ENCODE results near the gene EXOC2.

EXOC2 gene

GRCh38 chr6:473768-474452 is 219.0 kb downstream of the EXOC2 start:
- H3K4me3 ChIP-seq (ENCODE audit: low read depth, low read length), result no peak overlapping the region
- TF ChIP-seq, protein P1, sequence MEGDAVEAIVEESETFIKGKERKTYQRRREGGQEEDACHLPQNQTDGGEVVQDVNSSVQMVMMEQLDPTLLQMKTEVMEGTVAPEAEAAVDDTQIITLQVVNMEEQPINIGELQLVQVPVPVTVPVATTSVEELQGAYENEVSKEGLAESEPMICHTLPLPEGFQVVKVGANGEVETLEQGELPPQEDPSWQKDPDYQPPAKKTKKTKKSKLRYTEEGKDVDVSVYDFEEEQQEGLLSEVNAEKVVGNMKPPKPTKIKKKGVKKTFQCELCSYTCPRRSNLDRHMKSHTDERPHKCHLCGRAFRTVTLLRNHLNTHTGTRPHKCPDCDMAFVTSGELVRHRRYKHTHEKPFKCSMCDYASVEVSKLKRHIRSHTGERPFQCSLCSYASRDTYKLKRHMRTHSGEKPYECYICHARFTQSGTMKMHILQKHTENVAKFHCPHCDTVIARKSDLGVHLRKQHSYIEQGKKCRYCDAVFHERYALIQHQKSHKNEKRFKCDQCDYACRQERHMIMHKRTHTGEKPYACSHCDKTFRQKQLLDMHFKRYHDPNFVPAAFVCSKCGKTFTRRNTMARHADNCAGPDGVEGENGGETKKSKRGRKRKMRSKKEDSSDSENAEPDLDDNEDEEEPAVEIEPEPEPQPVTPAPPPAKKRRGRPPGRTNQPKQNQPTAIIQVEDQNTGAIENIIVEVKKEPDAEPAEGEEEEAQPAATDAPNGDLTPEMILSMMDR (IDR thresholded peaks at IDR 0.05; ENCODE audit: low read depth, low read length, missing control alignments), result no peak
- in situ Hi-C loops (cut with HindIII; ENCODE audit: low sequenced_read_pairs), result no loop called here
- no peak for DNase-seq (ENCODE audit: low read depth)

DNA sequence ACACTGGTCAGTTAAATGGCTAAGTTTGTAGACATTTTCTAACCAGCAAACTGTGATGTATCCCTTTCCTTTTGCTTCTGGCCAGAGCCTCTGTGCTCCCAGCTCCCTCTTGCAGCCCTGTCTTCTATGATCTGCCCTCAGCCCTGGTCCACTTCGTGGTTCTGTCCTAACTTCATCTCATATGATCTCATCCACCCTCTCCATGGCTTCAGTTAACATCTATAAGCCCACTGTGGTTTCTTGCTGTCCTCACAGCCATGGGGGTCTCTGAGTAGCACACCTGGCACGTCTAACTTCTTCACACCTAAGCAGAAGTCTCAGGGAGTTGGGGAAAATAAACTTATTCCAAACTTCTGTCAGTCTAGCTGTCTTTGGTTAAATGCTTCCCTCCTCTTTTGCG is 219.6 kb downstream of the EXOC2 start:
- DNase-seq (ENCODE audit: low read depth), result no peak
- TF ChIP-seq, protein P1 (IDR thresholded peaks at IDR 0.05; ENCODE audit: low read depth, low read length, missing control alignments), result no peak
- in situ Hi-C loops (cut with HindIII; ENCODE audit: low sequenced_read_pairs), result no loop called here
- H3K4me3 ChIP-seq (ENCODE audit: low read depth, low read length), result no peak overlapping the region

DNA sequence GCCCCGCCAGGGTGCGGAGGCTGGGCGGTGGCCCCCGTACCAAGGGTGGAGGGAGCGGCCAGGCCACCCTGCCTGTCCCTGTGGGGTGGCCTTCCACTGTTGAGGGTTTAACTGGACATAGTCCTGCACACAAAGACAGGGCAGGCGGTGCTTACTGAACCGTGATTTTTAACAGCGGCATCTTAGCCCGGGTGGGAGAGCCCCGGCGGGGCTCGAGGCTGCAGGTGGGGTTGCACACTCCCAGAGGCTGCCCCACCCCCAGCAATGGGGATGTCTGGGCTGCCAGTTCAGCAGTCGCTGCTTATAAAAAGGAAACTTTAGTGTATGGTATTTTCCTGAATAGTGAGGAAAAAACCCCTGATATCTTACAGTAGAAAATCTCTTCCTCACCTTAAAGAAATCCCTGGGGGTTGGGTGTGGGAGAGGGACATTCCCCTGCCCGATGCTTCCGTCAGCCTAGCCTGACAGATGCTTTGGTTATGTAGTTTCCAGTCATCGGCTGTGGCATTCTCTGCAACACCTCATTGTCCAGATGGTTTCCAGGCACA is 222.0 kb downstream of the EXOC2 start:
- no peak overlapping the region for H3K4me3 ChIP-seq (ENCODE audit: low read depth, low read length)
- in situ Hi-C loops (cut with HindIII; ENCODE audit: low sequenced_read_pairs), result no loop called here
- TF ChIP-seq, protein P1 (IDR thresholded peaks at IDR 0.05; ENCODE audit: low read depth, low read length, missing control alignments), result no peak
- DNase-seq (ENCODE audit: low read depth), result no peak

DNA sequence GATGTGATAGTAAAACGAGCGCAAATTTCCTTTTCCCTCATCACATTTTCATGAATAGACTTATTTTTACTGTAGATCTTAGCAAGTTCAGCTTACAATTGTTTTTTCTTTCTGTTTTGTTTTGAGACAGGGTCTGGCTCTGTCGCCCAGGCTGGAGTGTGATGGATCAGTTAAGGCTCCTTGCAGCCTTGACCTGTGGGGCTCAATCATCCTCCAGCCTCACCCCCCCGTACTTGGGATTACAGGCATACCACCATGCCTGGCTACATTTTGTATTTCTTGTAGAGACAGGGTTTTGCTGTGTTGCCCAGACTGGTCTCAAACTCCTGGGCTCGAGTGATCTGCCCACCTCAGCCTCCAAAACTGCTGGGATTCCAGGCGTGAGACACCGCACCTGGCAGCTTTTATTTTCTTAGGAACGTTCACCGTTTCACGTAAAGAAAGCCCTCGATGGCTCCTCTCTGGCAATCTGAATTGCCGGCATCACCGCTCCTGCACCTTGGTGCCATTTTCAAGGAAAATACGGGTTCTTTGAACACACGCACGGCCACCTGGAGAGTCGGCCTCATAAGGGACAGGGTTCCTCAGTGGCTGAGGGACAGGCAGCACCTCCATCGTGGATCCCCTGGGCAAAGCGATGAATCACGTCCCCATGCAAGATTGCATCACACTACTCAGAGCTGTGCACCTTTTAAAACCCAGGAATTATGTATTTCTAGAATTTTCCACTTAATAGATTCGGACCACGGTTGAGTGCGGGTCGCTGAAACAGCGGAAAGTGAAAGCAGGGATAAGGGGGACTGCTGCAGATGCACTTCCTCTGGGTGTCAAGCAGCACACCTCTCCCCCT is 222.7 kb downstream of the EXOC2 start:
- no peak for DNase-seq (ENCODE audit: low read depth)
- H3K4me3 ChIP-seq (ENCODE audit: low read depth, low read length), result no peak overlapping the region
- in situ Hi-C loops (cut with HindIII; ENCODE audit: low sequenced_read_pairs), result no loop called here
- TF ChIP-seq, protein P1 (IDR thresholded peaks at IDR 0.05; ENCODE audit: low read depth, low read length, missing control alignments), result no peak

- TF ChIP-seq, protein P1 (IDR thresholded peaks at IDR 0.05; ENCODE audit: low read depth, low read length, missing control alignments), result no peak
- DNase-seq (ENCODE audit: low read depth), result no peak
- in situ Hi-C loops (cut with HindIII; ENCODE audit: low sequenced_read_pairs), result no loop called here
- H3K4me3 ChIP-seq (ENCODE audit: low read depth, low read length), result no peak overlapping the region
Measured at GRCh38 chr6:467671-468082, 225.3 kb downstream of the EXOC2 start.

GRCh38 chr6:467111-467510 is 225.8 kb downstream of the EXOC2 start:
- in situ Hi-C loops (cut with HindIII; ENCODE audit: low sequenced_read_pairs), result no loop called here
- TF ChIP-seq, protein P1 (IDR thresholded peaks at IDR 0.05; ENCODE audit: low read depth, low read length, missing control alignments), result no peak
- no peak overlapping the region for H3K4me3 ChIP-seq (ENCODE audit: low read depth, low read length)
- no peak for DNase-seq (ENCODE audit: low read depth)
